ENCODE measurements around the gene KAT6B.

Gene KAT6B

GRCh38 chr10:75016325-75016724 lies 189.9 kb downstream of the KAT6B start:
- H3K27ac ChIP-seq: no peak overlapping the region
- no peak for TF ChIP-seq ZFX (IDR thresholded peaks at IDR 0.05; ENCODE audit: borderline replicate concordance)
- TF ChIP-seq, protein P1, sequence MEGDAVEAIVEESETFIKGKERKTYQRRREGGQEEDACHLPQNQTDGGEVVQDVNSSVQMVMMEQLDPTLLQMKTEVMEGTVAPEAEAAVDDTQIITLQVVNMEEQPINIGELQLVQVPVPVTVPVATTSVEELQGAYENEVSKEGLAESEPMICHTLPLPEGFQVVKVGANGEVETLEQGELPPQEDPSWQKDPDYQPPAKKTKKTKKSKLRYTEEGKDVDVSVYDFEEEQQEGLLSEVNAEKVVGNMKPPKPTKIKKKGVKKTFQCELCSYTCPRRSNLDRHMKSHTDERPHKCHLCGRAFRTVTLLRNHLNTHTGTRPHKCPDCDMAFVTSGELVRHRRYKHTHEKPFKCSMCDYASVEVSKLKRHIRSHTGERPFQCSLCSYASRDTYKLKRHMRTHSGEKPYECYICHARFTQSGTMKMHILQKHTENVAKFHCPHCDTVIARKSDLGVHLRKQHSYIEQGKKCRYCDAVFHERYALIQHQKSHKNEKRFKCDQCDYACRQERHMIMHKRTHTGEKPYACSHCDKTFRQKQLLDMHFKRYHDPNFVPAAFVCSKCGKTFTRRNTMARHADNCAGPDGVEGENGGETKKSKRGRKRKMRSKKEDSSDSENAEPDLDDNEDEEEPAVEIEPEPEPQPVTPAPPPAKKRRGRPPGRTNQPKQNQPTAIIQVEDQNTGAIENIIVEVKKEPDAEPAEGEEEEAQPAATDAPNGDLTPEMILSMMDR (IDR thresholded peaks at IDR 0.05): no peak

DNA sequence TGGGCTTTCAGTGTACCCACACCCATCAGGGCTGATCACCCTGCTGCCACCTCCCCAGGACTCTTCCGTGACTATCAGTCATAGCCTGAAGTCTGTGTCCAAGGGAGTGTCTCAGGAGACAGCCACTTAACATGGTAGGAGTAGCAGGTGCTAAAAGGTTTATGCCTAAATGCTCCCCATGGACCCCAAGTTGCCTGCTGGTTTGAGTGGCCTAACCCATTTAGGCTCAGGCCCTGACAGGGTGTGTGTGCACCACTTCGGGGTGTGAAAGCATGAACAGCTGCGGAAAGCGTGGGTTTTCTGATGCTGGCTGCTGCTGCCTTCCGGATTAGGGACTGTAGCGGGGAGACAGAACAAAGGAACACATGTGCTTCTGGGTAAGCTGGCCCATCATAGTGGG lies 191.9 kb downstream of the KAT6B start:
- no peak overlapping the region for H3K27ac ChIP-seq

DNA sequence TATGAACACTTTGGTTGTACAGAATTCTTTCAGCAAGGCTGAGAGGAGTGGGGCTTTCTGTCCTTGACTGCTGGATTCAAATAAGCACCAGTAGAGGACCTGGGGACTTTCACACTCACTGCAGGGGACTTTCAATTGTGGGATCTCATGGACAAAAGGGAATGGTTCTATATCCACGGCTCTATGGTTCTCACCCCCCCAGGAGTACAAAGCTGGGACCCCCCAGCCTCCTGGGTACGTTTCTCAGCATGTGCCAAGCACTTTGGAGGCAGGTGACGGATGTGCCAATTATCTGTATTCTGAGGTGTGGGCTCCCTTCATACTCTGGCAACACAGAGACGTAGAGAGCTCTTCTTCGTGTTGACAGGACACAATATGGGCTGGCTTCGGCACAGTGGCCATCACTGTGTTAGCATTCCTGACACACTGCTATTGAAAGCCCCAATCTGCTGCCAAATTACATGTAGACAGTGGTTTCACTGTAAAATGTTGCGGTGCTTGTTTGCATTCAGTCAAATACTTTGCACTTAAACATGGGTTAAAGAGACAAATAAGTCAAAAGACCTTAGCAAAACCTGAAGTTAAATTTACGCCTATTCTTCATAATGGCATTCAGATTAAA lies 192.4 kb downstream of the KAT6B start:
- H3K27ac ChIP-seq: no peak overlapping the region
- TF ChIP-seq, protein P1 (IDR thresholded peaks at IDR 0.05): no peak
- no peak for TF ChIP-seq ZFX (IDR thresholded peaks at IDR 0.05; ENCODE audit: borderline replicate concordance)

More for the DNA sequence above, 191.9 kb downstream of the KAT6B start:
- TF ChIP-seq ZFX (IDR thresholded peaks at IDR 0.05; ENCODE audit: borderline replicate concordance): no peak
- TF ChIP-seq, protein P1 (IDR thresholded peaks at IDR 0.05): no peak

DNA sequence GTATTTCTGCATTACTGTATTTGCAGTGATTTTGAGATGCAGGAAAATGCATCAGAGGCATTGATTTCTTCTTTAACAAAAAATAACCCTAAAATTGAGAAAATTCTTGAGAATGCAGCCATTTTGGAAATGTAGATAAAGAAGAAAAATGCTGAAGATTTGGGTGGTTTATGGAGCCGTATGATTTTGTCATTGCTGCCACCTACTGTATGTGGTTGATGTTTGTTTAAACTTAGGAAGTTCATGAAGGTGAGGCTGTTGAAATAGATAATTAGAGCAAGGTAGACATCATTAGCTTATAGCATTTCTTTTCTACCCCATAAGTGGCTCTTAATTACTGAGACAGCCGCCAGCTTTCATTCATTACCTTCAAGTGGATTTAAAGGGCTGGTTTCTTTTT lies 193.0 kb downstream of the KAT6B start:
- H3K27ac ChIP-seq: no peak overlapping the region
- TF ChIP-seq ZFX (IDR thresholded peaks at IDR 0.05; ENCODE audit: borderline replicate concordance): no peak
- TF ChIP-seq, protein P1 (IDR thresholded peaks at IDR 0.05): peak; percentile 61

GRCh38 chr10:75020168-75020567 lies 193.8 kb downstream of the KAT6B start:
- no peak overlapping the region for H3K27ac ChIP-seq

GRCh38 chr10:75021379-75022249 lies 195.2 kb downstream of the KAT6B start:
- peak overlapping the region; percentile 76 for H3K27ac ChIP-seq
- TF ChIP-seq, protein P1 (IDR thresholded peaks at IDR 0.05): no peak
- TF ChIP-seq ZFX (IDR thresholded peaks at IDR 0.05; ENCODE audit: borderline replicate concordance): no peak

More at GRCh38 chr10:75020168-75020567, 193.8 kb downstream of the KAT6B start:
- TF ChIP-seq, protein P1 (IDR thresholded peaks at IDR 0.05): no peak
- no peak for TF ChIP-seq ZFX (IDR thresholded peaks at IDR 0.05; ENCODE audit: borderline replicate concordance)

DNA sequence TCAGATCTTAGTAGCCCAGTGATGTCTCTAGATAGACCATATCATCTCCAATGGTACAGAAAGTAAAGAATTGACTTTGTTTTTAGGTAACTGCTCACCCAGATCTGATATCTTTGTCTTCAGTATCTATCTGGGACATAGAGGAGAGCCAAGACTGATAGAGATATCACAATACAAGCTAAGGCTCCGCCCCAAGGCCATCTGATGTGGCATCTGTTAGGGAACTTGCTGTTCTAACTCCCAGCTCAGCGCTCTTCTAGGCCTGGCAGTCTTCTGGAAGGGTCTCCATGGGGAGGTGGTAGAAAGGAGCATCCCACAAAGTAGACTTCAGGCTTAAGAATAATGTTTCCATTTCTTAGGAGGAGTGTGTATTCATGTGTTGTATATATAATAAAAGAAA lies 196.7 kb downstream of the KAT6B start:
- TF ChIP-seq ZFX (IDR thresholded peaks at IDR 0.05; ENCODE audit: borderline replicate concordance): no peak
- TF ChIP-seq, protein P1 (IDR thresholded peaks at IDR 0.05): no peak
- H3K27ac ChIP-seq: peak overlapping the region; percentile 76; the same call in 1 of the 2 replicates

Measured in 22Rv1 (cell line).